Subcutaneous abdominal adipose tissue (tissue), 5 donors: ENCODE results near the gene SETD4.
"Not testable (repeated sequence)": the region's sequence is repeated elsewhere in the genome, so short reads cannot be mapped to it uniquely, and the experiment has no call there.

Experiments
- H3K27ac ChIP-seq: one replicate; pipeline ENCODE4 v1.7.0; 2013; ENCODE audit warnings: low read depth, mild to moderate bottlenecking, inconsistent platforms, low read length, moderate library complexity
- H3K27me3 ChIP-seq, 5 donors: one replicate each; pipeline ENCODE4 v1.7.0; 2013; ENCODE audit warnings: low read length in 5 of 5, inconsistent platforms in 1 of 5; ENCODE audit not compliant: control insufficient read depth in 5 of 5, insufficient read depth in 4 of 5
- H3K36me3 ChIP-seq, 5 donors: one replicate each; pipeline ENCODE4 v1.7.0; 2013; ENCODE audit warnings: low read length in 5 of 5; ENCODE audit not compliant: control insufficient read depth in 5 of 5, insufficient read depth in 5 of 5
- H3K4me1 ChIP-seq, 5 donors: one replicate each; pipeline ENCODE4 v1.7.0; 2013; ENCODE audit warnings: low read length in 5 of 5, mild to moderate bottlenecking in 3 of 5, moderate library complexity in 1 of 5; ENCODE audit not compliant: control insufficient read depth in 5 of 5, insufficient read depth in 5 of 5
- H3K4me3 ChIP-seq, 5 donors: one replicate each; pipeline ENCODE4 v1.7.0; 2013; ENCODE audit warnings: low read length in 5 of 5, low read depth in 1 of 5
- H3K9ac ChIP-seq, 5 donors: one replicate each; pipeline ENCODE4 v1.7.0; 2013; ENCODE audit warnings: low read length in 5 of 5, mild to moderate bottlenecking in 4 of 5, moderate library complexity in 3 of 5
- H3K9me3 ChIP-seq, 5 donors: one replicate each; pipeline ENCODE4 v1.7.0; 2013; ENCODE audit warnings: low read length in 5 of 5; ENCODE audit not compliant: control insufficient read depth in 5 of 5
- donor health status: healthy.
- donor health status: healthy.
- donor health status: healthy.
- donor health status: healthy.
- donor health status: healthy.

SETD4 gene, protein sequence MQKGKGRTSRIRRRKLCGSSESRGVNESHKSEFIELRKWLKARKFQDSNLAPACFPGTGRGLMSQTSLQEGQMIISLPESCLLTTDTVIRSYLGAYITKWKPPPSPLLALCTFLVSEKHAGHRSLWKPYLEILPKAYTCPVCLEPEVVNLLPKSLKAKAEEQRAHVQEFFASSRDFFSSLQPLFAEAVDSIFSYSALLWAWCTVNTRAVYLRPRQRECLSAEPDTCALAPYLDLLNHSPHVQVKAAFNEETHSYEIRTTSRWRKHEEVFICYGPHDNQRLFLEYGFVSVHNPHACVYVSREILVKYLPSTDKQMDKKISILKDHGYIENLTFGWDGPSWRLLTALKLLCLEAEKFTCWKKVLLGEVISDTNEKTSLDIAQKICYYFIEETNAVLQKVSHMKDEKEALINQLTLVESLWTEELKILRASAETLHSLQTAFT

DNA sequence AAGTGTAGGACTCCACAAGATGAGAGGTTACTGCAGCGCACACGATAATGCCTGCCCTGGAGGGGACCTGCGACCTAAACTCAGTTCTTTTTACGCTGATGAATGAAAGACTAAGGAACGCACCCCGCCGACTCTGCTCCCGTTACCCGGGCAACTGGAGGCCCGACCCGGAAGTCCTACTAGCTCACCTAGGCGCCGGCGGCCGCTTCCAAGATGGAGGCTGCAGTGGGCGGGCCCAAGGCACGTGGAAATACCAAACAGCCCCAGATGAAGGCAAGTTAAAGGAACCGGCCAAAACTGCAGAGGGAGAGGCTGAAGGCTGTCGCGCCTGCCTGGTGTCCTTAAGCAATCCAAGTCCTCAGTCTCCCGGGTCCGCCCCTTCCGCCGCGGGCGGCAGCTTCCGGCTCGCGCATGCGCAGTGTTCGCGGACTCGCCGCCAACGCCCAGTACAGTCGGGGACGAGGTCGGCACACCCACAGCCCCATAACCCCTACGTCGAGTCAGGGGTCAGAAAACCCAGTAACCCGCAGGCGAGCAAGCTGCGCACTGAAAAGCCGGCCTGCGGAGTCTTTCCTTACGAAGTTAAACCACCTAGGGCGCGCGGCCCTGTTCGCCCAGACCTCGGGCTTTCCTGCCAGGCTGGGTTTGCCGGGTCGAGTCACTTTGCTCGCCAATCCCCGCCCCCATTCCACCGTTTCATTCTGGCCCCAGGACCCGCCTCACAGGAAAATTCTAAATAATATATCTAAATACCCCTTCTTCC lies at the start of gene SETD4:
TSS of gene SETD4 (minus strand) at position 368 of the 763 bp plus-strand sequence. CDS start 1,638 bp downstream, outside the sequence.
- Histone ChIP-seq H3K27me3 (no peaks in the 10 kb centered on the region), H3K9me3 (no peaks in the 10 kb centered on the region), H3K27ac (peak within 1 kb of the TSS; percentile 92), H3K9ac (peak within 1 kb of the TSS; percentile 48 to 91 (median 86)), H3K36me3 (peaks cover 6 to 28% (median 20%) of the 10 kb centered on the region in 5 donors), H3K4me1 (peaks cover 0 to 20% (median 13%) of the 10 kb centered on the region in 5 donors), H3K4me3 (peak within 1 kb of the TSS; percentile 85 to 99 (median 94))

DNA sequence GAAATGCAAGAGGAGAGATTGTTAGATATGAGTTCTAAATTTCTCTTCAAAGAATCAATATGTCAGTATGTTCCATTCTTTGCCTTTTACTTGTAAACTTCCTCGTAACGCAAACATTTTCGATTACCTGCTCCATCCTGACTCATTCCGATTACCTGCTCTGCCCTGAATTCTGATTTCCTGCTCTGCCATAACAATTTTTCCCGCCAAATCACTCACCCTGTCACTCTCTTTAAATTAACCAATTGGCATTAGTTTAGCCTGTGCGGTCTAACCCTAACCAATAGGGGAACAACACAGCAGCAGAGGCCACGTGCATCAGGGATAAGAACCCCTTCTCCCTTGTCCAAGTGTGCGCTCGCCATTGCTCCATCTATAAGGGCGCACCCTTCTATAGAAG lies 49.5 kb upstream of the SETD4 start:
- no peak overlapping the region for H3K27ac ChIP-seq
- no peak overlapping the region for H3K4me3 ChIP-seq
- no peaks in the 10 kb centered on the region for H3K36me3 ChIP-seq

DNA sequence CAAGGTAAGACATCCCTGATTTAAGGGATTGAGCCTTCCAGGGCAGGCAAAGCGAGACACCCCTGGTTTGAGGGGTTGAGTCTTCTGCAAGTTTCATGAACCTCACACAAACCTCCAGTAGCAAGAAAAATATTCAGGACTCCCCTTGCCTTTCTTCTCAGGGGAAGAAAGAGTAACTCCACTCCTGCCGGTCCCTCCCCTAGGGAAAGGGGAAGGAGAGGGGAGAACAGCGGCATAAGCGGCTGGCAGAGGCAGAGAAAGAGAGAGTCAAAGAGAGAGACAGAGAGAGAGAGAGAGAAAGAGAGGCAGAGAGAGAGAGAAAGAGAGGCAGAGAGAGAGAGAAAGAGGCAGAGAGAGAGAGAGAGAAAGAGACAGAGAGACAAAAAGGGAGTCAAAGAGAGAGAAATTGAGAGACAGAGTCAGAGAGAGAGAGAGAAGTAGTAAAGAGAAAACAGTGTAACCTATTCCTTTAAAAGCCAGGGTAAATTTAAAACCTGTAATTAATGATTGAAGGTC lies 45.1 kb upstream of the SETD4 start:
- Histone ChIP-seq H3K9me3 (no peaks in the 10 kb centered on the region), H3K9ac (no peak overlapping the region), H3K27me3 (peaks cover 0 to 25% (median 9%) of the 10 kb centered on the region in 5 donors), H3K4me1 (peaks cover 0 to 10% (median 8%) of the 10 kb centered on the region in 5 donors), H3K4me3 (no peak overlapping the region), H3K36me3 (no peaks in the 10 kb centered on the region), H3K27ac (no peak overlapping the region)

More for the DNA sequence above, 49.5 kb upstream of the SETD4 start:
- peaks cover 0 to 19% (median 13%) of the 10 kb centered on the region in 5 donors for H3K4me1 ChIP-seq
- H3K27me3 ChIP-seq: peaks cover 0 to 9% (median 5%) of the 10 kb centered on the region in 5 donors
- no peak overlapping the region for H3K9ac ChIP-seq
- no peaks in the 10 kb centered on the region for H3K9me3 ChIP-seq

DNA sequence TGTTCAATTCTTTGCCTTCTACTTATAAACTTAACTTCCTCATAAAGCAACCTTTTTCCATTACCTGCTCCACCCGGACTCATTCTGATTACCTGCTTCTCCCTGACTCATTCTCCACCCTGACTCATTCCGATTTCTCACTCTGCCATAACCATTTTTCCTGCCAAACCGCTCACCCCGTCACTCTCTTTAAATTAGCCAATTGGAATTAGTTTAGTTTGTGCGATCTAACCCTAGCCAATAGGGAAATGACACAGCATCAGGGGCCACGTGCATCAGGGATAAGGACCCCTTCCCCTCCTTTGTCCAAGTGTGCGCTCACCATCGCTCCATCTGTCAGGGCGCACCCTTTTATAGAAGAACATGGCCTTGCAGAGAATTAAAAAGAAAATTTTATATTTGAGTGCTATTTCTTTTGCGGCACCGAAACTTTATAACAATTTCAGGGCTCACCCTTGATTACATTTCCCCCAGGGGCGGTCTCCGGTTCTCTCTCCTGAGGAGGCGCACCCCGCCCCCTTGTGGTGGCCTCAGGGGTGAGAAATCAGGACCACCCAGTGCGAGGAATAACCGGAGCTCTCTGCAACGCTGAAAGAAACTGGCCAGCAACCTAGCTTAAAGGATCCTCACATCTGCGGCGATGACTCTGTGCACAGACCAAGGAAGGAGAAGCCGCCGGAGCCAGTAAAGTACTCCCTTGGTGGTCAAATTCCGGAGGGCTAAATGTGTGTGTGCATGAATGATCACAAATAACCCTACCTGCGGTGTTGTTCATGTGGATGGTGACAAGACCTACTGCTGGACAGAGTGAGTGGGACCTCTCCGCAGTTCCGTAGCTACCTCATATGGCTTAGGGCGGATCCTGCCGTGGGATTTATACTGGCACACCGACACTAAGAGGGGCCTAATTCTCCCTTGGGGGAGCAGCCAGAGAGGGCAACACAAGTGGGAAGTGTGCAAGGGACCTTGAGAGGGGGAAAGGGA lies 44.3 kb upstream of the SETD4 start:
- Histone ChIP-seq H3K4me1 (peaks cover 0 to 10% (median 8%) of the 10 kb centered on the region in 5 donors), H3K4me3 (peak overlapping the region in 3 of 5 donors; percentile 17 to 34 (median 25)), H3K27ac (no peak overlapping the region), H3K9ac (no peak overlapping the region), H3K36me3 (no peaks in the 10 kb centered on the region), H3K9me3 (no peaks in the 10 kb centered on the region), H3K27me3 (peaks cover 0 to 28% (median 11%) of the 10 kb centered on the region in 5 donors)

DNA sequence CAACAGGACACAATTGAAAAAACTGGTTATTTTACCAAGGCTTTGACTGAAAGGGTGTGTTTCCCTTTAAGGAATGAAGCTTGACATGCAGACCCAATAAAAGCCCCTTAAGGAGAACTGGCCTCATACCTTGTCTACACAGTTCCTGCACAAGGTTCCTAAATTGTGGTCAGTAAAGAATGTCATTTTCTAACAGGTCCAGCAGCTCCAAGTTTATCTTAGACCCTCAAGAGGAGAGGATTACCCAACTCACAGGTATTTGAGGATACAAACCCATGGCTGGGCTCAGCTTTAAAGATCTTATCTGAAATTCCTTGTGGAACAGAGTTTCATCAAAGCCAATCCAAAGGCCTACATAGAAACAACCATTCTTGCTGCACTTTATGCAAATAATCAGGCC lies 43.1 kb upstream of the SETD4 start:
- no peak overlapping the region for H3K9ac ChIP-seq
- H3K27me3 ChIP-seq: peaks cover 0 to 28% (median 13%) of the 10 kb centered on the region in 5 donors
- H3K36me3 ChIP-seq: no peaks in the 10 kb centered on the region
- H3K27ac ChIP-seq: no peak overlapping the region
- H3K4me1 ChIP-seq: peaks cover 0 to 10% (median 8%) of the 10 kb centered on the region in 5 donors
- no peaks in the 10 kb centered on the region for H3K9me3 ChIP-seq
- no peak overlapping the region for H3K4me3 ChIP-seq

DNA sequence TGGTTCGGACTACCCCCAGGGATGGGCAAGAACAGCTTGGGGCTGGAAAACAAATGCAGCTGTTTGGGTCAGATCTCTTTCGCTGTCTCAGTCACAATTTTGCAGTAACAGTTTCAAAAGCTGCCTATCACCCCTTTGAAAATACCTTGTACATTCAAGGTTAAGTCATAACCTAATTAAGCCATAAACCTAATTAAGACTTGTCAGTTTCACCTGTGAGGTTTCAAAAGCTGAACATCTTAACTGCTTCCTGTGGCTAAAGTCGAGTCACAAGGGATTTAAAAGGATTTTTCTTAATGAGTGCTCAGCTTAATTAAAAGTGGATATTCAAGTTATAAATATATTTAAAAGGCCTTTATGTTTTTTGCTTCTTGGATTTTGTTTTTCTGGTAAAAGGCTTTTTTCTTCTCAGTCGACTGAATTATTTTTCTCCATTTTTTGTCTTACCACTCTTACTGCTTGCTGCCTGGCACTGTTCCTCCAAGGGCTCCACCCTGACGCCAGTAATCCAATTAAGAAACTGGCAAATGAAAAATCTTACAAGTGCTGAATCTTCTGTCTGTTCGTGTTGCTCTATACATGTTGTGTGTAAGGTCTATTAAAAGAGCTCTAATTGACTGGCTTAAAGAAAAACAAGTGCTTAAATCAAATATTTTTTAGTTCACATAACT lies 40.8 kb upstream of the SETD4 start:
- no peaks in the 10 kb centered on the region for H3K9me3 ChIP-seq
- no peak overlapping the region for H3K4me3 ChIP-seq
- H3K27me3 ChIP-seq: peaks cover 0 to 24% (median 13%) of the 10 kb centered on the region in 5 donors
- no peak overlapping the region for H3K9ac ChIP-seq
- H3K4me1 ChIP-seq: peaks cover 0 to 10% (median 8%) of the 10 kb centered on the region in 5 donors
- H3K27ac ChIP-seq: no peak overlapping the region
- no peaks in the 10 kb centered on the region for H3K36me3 ChIP-seq

DNA sequence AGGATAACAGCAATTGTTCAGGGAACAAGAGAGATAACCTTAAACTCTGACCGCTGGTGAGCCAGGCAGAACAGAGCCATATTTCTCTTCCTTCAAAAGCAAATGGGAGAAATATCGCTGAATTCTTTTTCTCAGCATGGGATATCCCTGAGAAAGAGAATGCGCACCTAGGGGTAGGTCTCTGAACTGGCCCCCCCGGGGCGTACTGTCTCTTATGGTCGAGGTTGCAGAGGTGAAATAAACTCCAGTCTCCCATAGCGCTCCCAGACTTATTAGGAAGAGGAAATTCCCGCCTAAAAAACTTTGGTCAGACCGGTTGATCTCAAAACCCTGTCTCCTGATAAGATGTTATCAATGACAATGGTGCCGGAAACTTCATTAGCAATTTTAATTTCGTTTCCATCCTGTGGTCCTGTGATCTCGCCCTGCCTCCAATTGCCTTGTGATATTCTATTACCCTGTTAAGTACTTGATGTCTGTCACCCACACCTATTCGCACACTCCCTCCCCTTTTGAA lies 39.4 kb upstream of the SETD4 start:
- peaks cover 0 to 18% (median 7%) of the 10 kb centered on the region in 5 donors for H3K27me3 ChIP-seq
- H3K4me1 ChIP-seq, H3K9me3 ChIP-seq, H3K27ac ChIP-seq, H3K9ac ChIP-seq, H3K4me3 ChIP-seq, H3K36me3 ChIP-seq: not testable (repeated sequence)

DNA sequence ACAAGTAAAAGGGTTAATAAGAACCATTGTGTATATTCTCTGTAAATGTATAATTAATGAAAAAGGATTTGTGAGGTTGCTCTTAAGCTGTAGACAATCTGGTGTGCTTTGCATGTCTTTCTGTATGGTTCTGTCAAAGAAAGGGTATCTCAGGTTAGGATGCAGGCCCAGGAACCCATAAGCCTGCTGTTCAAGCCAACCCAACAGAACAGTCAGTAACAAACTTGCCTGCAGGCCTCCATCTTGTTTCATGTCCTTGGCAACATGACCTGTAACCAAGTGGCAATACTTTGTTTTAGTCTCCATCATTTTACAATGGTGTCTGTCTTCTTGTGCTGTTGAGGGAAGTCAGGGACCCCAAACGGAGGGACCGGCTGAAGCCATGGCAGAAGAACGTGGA lies 38.7 kb upstream of the SETD4 start:
- no peak overlapping the region for H3K27ac ChIP-seq
- no peaks in the 10 kb centered on the region for H3K4me1 ChIP-seq
- no peak overlapping the region for H3K4me3 ChIP-seq
- no peaks in the 10 kb centered on the region for H3K36me3 ChIP-seq
- H3K27me3 ChIP-seq: peaks cover 0 to 12% (median 3%) of the 10 kb centered on the region in 5 donors
- peaks cover 0 to under 1% (median 0%) of the 10 kb centered on the region in 5 donors for H3K9me3 ChIP-seq
- no peak overlapping the region for H3K9ac ChIP-seq

DNA sequence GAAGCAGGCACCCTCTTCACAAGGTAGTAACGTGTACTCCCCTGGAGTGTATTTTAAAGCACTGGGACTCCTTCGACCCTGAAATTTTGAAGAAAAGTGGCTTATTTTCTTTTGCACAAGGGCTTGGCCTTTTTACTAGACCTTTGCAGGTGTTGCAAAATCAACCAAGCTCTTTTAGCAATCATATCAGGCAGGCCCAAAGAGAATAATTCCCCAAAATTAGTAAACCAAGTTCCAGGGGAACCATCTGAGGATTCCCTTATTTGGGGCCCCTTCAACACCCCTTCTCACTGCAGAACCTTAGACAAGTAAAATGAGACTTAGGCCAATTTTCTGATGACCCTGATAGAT lies 37.8 kb upstream of the SETD4 start:
- Histone ChIP-seq H3K4me3 (no peak overlapping the region), H3K9me3 (peaks cover 0 to 7% (median 0%) of the 10 kb centered on the region in 5 donors), H3K27ac (no peak overlapping the region), H3K36me3 (no peaks in the 10 kb centered on the region), H3K27me3 (peaks cover 0 to 9% (median 0%) of the 10 kb centered on the region in 5 donors), H3K4me1 (no peaks in the 10 kb centered on the region), H3K9ac (no peak overlapping the region)
